ENCODE measurements around the gene BFSP2. TPM values are rescaled to one million over a fixed set of nuclear protein-coding genes. Genes with fewer than 3 reads are reported as not detected.

BFSP2 gene, protein sequence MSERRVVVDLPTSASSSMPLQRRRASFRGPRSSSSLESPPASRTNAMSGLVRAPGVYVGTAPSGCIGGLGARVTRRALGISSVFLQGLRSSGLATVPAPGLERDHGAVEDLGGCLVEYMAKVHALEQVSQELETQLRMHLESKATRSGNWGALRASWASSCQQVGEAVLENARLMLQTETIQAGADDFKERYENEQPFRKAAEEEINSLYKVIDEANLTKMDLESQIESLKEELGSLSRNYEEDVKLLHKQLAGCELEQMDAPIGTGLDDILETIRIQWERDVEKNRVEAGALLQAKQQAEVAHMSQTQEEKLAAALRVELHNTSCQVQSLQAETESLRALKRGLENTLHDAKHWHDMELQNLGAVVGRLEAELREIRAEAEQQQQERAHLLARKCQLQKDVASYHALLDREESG
- total RNA-seq = not detected

DNA sequence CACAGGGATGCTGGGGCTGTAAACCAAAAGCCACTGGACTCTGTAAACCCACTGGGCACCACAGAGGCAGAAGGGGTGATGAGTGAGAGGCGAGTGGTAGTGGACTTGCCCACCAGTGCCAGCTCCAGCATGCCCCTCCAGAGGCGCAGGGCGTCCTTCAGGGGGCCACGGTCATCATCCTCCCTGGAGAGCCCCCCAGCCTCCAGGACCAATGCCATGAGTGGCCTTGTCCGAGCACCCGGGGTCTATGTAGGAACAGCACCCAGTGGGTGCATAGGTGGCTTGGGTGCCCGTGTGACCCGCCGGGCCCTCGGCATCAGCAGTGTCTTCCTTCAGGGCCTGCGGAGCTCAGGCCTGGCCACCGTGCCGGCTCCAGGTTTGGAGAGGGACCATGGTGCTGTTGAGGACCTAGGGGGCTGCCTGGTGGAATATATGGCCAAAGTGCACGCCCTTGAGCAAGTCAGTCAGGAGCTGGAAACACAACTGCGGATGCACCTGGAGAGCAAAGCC is at the start of gene BFSP2:
BFSP2 (plus strand) TSS at position 51 of the 510 bp plus-strand sequence; CDS start at position 79, 28 bp downstream.
- DNase-seq (ENCODE audit: low spot score) = no peak
- intact Hi-C loops (cut with DNase I) = no loop called here
- no peak for ATAC-seq

DNA sequence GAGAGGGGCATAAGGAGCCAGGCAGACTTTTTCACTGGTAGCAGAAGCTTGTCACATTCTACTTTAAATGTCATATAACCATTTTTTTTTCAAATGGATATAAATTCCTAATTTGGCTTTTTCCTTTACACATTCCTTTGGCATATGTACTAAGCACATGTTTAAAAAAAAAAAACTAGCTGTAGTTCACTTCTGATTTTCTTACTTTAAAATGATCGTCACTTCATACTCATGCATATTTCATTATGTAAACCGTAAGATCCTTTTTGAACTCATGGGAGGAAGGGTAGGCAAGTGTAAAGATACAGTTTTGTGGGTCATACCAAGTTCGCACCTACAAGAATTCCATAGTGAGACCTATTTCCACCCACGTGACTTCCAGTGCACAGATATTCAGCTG is 45.1 kb upstream of the BFSP2 start:
- intact Hi-C loops (cut with DNase I) = no loop called here
- DNase-seq (ENCODE audit: low spot score) = no peak
- no peak for ATAC-seq

DNA sequence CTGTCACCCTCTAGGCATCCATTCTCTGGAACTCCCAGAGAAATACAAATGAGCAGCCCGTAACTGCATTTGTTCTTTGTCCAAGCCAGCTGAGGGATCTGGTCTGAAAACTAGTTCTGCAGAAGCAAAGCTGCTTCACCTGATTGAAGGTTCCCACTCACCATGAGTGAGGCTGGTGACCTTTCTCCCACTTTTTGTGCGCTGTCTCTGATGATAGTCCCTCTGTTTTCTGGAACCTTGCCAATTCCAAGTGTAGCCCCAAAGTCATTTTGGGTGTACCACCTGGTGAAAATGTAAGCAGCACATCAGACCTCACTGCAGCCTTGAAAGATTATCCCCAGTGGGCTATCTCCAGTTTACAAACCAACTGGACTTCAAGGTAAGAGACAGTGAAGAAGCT is 39.4 kb upstream of the BFSP2 start:
- no peak for DNase-seq (ENCODE audit: low spot score)
- intact Hi-C loops (cut with DNase I) = no loop called here
- ATAC-seq = no peak

DNA sequence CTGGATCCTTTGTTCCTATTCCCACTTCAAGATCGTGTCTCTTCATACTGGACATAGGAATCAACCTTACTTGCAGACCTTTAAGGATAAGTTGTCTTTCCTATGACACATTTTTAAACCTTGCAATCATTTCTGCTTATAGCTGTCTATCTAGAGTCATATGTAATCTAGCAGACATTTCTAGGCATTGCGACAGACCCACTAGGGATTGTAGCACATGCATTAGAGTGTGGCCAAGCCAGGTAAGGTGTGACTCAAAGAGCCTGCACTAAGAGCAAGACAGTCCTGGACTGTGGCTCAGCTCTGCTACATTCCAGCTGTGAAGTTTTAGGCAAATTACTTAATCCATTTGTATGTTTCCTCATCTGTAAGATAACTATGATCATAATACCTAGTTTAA is 38.8 kb upstream of the BFSP2 start:
- intact Hi-C loops (cut with DNase I) = no loop called here
- ATAC-seq = no peak

DNA sequence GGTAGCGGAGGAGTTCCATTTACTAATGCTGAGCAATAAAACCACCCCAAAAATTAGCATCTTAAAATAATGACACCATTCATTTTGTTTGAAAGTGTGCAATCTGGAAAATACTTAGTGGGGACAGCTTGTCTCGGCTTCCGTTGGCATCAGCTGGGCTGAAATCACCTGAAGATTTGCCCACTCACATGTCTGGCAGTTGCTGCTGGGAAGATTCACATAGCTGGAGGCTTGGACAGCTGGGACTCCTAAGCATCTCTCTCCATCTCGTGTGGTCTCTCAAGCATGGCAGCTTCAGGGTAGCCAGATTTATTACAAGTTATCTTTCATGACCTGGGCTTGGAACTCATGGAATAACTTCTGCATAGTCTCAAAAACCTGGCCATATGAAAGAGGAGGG is 38.4 kb upstream of the BFSP2 start:
- intact Hi-C loops (cut with DNase I) = no loop called here
- ATAC-seq (no peak), DNase-seq (ENCODE audit: low spot score) (no peak)

More for the DNA sequence above, 38.8 kb upstream of the BFSP2 start:
- DNase-seq (ENCODE audit: low spot score) = no peak

DNA sequence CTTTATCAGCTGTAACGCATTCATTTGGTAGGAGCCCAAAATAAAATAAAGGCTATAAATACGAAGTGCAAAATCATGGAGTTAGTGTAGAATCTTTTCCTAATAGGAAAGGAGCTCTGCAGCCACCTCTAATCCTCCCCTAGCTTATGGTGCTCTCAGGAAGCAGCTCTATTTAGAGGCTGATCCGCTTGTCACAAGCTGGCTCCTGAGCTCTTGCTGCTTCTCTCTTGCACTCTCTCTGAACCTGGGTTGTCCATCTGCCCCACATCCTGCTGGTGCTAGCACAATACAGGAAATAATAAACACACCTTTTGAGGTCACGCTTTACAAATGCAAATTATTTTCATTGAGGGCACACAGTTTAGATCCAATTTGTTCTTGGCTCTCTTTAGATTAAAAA is 37.3 kb upstream of the BFSP2 start:
- intact Hi-C loops (cut with DNase I) = no loop called here
- DNase-seq (ENCODE audit: low spot score) (no peak), ATAC-seq (no peak)

DNA sequence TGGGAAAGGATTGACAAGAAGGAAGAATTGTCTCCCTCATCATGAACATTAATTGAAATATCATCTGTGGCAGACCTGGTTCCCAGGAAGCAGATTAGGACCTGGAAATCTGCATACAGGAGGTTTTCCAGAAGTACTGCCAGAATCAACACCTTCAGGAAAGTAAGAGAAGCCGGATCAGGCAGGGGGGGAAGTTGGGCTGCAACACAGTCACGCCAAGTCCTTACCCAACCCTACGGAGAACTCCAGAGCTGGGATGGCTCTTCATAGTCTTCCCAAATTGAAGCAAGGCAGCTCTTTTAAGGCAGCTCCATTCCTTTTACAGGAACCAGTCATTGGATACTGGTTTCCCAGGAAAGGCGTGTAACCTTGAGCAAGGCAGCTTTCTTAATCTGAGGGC is 35.2 kb upstream of the BFSP2 start:
- DNase-seq (ENCODE audit: low spot score) (no peak), ATAC-seq (no peak)
- intact Hi-C loops (cut with DNase I) = no loop called here

DNA sequence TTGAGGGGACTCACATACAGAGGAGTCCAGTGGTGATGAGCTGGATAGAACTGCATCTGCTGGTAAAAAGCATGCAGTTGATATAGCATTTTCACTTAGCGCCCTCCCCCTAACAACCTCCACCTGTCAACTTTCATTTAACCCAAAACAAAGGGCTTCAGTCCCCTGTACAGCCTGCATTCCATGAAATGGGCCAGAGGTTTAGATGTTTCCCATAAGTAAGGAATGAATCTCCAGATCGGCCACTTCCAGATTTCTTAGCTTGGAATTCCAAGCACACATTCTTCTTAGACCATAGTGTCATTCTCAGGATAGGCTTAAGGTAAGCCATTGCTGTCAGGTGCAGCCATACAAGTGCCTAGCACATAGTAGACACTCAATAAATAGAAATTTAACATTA is 32.9 kb upstream of the BFSP2 start:
- ATAC-seq (no peak), DNase-seq (ENCODE audit: low spot score) (no peak)
- intact Hi-C loops (cut with DNase I) = no loop called here

DNA sequence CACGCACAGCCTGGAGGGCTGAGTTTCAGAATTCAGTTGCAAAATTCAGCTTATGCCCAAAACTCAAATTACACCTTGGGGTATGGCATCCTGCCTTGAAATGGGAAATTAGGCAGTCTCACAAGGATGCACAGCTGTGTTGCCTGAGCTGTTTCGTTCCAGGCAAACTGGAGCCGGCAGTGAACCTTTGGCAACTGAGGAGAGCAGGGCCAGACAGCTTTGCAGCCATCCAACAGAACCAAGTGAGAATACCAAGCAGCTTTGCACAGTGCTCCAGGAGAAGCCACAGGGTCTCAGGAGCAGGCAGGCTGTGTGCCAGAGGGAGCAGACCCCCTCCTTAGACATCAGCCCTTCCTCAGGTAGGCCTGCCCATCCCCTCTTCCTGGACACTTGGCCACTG is 32.5 kb upstream of the BFSP2 start:
- intact Hi-C loops (cut with DNase I) = no loop called here
- DNase-seq (ENCODE audit: low spot score) (no peak), ATAC-seq (no peak)

DNA sequence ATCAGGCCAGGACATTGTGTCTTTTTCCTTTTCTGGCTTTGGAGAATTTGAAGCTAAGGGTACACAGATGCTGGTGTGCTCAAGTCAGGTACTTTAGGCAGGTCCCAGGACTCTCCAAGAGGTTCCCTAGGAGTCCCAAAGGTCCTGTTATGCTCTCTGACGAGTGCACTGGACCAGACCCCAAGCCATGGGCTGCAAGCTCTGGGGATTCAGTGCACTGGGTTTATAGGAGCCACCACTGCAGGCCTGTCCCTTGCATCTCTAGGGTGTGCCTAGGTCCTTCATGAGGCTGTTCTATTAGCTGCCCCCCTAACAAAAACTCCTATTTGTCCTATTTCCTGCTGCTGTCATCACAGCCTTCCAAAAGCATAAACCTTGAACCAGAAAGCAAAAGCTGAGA is 31.9 kb upstream of the BFSP2 start:
- intact Hi-C loops (cut with DNase I) = no loop called here
- no peak for DNase-seq (ENCODE audit: low spot score)
- ATAC-seq = no peak

DNA sequence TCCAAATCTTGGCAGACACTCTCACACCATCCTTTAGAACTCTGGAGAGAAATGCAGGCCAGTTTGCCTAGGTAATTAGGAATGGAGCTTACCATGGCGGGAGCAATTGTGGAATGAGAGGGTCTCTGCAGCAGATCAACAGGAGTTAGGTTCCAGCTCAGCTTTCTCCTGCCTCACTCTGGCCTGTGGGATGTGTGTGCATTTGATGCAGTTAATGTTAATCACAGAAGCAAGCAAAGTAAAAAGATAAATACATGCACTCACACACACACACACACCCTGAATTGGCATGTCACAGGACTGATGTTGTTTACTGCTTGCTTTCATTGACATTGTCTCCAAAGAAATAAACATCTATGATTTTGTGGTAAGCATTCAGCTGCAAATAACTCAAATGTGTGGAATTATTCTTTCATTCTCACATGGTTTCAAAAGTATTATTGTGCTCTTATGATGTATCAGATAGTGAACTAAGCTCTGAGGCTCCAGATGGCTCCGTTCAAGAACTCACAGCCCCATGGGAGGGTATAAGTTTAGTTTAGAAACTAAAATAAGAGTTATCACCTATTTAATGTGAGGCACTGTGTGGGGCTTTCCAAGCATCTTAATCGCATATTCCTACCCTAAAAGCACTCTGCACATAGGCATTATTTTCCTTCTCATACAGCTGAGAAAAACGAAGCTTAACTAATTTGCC is 31.3 kb upstream of the BFSP2 start:
- intact Hi-C loops (cut with DNase I) = no loop called here
- DNase-seq (ENCODE audit: low spot score) (no peak), ATAC-seq (no peak)

DNA sequence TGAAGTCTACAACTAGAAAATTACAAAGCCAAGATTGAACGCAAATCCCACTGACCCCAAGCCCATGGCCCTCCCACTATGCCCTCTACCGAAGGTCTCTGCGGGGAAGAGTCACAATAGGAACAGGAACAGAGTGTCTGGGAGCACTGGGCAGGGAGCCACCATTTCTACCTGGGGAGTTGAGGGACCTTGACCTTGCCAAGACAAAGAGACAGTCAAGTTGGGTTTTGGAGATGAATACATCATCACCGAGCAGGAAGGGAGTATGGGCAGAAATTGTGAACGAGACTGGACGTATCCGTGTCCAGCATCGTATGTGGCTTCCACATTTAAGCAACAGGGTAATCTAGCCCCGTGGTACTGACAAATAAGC is 30.8 kb upstream of the BFSP2 start:
- peak; percentile 10 for ATAC-seq
- intact Hi-C loops (cut with DNase I) = no loop called here
- no peak for DNase-seq (ENCODE audit: low spot score)

DNA sequence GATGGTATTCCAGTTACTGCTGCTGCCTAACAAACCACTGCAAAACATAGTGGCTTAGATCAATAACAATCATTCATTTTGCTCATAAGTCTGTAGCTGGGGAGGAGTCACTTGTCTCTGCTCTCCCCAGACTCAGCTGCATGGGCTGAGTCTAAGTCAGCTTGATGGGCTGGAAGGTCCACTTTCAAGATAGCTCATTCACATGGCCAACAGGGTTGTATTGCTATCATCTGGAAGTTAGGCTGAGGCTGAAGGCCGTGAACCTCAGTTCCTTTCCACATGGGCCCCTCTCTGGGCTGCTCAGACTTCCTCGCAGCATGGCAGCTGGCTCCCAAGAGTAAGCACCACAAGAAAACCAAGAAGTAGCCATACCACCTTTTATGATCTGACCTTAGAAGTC is 28.7 kb upstream of the BFSP2 start:
- no peak for ATAC-seq
- DNase-seq (ENCODE audit: low spot score) = no peak
- intact Hi-C loops (cut with DNase I) = no loop called here

DNA sequence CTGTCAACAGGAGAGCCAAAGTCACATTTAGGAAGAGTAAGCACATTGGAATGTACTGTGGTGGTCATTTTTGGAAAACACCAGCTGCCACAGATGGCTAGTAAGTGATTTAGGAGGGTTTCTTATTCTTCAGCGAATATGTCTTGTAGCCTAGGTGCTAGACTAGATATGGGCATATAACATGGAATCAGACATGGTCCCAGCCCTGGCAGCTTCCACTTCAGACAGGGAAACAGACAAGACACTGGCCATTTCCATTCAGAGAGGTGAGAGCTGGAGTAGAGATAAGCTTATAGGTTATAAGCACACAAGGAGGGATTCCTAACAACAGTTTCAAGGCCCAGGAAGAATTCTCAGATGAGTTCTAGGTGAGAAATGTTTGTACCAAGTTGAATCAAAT is 28.2 kb upstream of the BFSP2 start:
- ATAC-seq (no peak), DNase-seq (ENCODE audit: low spot score) (no peak)
- intact Hi-C loops (cut with DNase I) = no loop called here

DNA sequence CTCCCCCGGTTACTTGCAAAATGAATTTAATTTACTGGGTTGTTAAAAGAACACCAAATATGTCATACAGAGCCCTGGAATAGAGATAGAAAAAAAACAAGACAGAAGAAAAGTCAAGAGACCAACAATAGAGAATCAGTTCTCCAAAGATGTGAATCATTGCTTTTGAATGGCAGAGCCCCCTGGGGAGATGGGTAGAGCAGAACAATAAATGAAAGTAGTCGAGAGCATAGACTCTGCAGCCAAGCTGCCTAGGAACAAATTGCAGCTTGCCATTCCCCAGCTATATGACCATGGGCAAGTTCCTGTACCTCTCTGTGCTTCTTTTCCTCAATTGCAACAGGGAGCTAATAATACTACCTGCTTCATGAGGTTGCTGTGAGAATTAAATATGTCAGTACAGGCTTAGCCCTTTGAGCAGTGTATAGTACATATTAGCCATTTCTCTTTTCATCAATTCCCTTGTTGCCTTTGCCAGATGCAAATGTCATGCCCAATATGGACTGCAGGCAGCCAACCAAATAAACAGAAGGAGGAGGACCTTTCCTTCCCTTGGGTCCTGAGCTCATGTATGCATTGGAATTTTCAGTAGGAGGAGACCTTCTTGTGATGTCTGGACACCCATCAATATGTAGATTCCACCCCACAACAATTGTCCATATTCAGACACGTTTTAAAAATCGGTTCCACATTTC is 25.0 kb upstream of the BFSP2 start:
- DNase-seq (ENCODE audit: low spot score) (no peak), ATAC-seq (no peak)
- intact Hi-C loops (cut with DNase I) = no loop called here

DNA sequence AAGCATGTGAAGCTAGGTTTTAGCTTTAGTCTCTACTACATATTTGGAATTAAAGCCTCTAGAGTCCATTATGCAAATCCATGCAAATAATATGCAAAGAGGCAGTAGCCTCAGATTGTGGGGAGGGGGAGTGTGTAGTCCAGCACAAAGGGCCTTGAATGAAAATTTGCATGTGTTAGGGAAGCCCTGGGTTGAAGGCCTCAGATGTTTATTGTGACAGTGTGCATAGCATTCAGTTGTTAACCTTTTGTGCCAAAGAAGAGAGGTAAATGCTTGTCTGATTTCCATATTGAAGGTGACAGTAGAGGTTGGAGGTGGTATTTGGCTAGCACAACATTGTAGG is 24.5 kb upstream of the BFSP2 start:
- ATAC-seq = no peak
- DNase-seq (ENCODE audit: low spot score) = no peak
- intact Hi-C loops (cut with DNase I) = no loop called here

DNA sequence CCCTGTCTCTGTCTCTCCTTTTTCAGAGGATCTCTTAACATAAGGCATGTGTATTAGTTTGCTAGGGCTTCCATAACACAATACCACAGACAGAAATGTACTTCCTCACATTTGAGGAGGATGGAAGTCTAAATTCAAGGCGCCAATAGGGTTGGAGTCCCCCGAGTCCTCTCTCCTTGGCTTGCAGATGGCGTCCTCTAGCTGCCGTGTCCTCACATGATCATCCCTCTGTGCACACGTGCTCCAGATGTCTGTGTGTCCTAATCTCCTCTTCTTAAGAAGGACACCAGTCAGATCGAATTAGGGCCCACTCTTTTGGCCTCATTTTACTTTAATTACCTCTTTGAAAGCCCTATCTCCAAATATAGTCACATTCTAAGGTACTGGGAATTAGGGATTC is 23.0 kb upstream of the BFSP2 start:
- intact Hi-C loops (cut with DNase I) = no loop called here
- ATAC-seq (no peak), DNase-seq (ENCODE audit: low spot score) (no peak)

DNA sequence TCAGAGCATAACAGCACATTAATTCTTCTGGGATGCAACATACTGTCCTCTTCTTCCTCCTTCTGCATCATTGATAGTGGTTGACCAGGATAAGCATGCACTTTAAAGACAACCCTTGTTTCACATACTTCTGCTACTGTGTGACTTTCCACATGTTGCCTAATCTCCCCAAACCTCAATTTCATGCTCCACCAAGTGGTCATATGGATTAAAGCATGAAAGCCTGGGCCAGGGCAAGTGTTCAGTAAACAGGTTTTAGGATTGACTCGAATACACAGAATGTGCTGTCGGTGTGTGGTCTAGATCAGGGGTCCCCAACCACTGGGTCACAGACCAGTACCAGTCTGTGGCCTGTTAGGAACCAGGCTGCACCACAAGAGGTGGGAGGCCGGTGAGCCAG is 22.5 kb upstream of the BFSP2 start:
- no peak for DNase-seq (ENCODE audit: low spot score)
- ATAC-seq = peak; percentile 47
- intact Hi-C loops (cut with DNase I) = no loop called here

DNA sequence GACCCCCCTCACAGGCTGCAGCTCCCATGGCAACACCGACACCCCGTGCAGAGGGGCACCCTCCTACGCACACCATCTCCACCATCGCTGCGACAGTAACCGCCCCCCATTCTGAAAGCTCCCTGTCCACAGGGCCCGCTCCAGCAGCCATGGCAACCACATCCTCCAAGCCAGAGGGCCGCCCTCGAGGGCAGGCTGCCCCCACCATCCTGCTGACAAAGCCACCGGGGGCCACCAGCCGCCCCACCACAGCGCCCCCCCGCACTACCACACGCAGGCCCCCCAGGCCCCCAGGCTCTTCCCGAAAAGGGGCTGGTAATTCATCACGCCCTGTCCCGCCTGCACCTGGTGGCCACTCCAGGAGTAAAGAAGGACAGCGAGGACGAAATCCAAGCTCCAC is 19.9 kb upstream of the BFSP2 start:
- no peak for DNase-seq (ENCODE audit: low spot score)
- ATAC-seq = no peak
- intact Hi-C loops (cut with DNase I) = no loop called here
